HG03469 (cell line): ENCODE results near the gene RXRA.
A peak's percentile ranks its signal among the peaks of the same experiment; 100 is the strongest.

Experiments
- ATAC-seq: cut with Tn5 transposase; IDR thresholded peaks from one replicate; pipeline ENCODE4 v1.9.1; 2021; ENCODE audit warnings: mild to moderate bottlenecking, moderate library complexity, moderate number of reproducible peaks; ENCODE audit not compliant: unreplicated experiment

The RXRA gene

GRCh38 chr9:134395737-134396257 is 69.5 kb downstream of the RXRA start:
- ATAC-seq, result no peak

DNA sequence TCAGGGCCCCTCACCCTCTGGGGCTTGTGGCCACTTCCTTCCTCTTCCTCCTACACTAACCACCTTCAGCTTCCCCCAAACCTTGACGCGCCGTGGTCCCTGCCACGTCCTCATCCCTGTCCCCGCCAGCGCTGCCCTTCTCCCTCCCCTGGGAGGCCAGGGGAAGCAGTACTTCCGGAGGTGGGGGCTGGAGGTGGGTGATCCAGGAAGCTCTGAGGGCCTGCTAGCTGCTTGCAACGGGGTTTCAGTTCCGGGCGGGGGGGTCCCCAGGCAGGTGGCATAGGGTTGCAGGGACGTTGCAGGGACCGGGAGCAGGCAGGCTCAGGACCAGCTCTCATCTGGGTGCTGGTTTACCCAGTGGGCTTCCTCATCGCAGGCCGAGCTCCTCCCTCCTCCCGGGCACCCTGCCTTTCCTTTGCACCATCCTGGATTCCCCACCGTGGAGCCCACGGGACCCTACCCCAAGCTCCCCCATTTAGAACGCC is 70.0 kb downstream of the RXRA start:
- no peak for ATAC-seq

GRCh38 chr9:134396825-134397224 is 70.6 kb downstream of the RXRA start:
- no peak for ATAC-seq

DNA sequence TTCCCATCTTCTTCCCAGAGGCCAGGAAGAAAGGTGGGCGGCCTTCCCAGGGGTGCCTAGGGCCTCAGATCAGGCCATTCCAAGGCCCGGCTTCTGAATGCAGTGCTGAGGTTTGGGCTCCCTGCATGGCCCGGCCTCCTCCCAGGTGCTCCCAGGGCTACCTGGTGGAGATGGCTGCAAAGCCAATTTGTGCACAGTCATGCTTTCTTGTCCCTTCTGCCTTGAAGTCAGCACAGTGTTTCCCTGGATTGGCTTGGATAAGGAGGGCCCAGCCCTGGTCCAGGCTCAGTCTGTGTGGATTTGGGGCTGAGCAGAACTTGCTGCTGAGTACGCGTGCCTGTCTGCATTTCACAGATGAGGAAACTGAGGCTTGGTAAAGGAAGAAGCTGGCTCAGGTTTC is 72.5 kb downstream of the RXRA start:
- no peak for ATAC-seq

- ATAC-seq, result no peak
Measured at GRCh38 chr9:134399435-134400056, 73.3 kb downstream of the RXRA start.

GRCh38 chr9:134400283-134400682 is 74.0 kb downstream of the RXRA start:
- no peak for ATAC-seq

DNA sequence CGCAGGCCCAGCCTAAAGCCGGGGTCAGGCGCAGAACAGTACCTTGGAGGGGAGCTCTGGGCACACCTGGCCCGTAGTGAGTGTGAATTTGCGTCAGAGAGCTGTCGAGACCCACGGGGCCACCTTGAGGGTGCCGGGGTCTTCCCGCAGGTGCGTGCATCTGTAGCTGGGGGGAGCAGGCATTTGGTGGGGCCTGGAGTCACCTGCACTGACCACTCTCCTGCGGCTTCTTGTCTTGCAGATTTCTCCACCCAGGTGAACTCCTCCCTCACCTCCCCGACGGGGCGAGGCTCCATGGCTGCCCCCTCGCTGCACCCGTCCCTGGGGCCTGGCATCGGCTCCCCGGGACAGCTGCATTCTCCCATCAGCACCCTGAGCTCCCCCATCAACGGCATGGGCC is 75.1 kb downstream of the RXRA start:
- no peak for ATAC-seq

DNA sequence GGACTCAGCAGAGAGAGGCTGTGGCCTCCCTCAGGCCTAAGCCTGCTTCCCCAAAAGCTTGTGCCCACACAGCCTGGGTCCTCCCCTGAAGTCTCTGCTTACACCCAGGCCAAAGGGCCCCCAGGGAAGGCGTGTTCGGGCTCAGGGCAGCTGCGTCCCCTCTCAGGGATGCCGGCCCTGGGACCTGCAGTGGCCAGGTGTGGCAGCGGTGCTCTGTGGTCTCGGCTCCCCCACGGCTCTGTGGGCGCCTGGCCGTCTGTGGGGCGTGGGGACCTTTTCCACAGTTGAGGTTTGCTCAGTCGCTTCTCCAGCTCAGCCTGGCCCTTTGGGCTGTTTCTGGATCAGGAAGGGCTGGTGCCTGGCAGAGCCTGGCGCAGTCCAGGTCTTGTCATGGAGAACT is 75.9 kb downstream of the RXRA start:
- ATAC-seq, result no peak

DNA sequence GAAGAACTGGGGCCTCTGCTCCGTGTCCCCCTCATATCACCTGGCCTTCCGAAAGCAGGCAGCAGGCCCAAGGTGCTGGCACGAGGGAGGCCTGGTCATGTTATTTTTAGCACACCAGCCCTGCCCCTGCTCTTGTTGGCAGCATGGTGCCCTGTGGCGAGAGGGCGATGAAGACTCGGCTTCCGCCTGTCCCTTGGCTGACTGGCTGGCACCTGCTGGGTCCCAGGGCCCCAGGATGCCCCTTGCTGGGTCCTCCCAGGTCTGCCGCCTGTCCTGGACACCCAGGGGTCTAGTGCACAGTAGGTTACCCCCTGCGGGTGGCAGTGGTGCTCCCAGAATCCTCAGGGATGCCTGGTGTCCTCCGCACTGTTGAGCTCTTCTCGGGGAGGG is 77.0 kb downstream of the RXRA start:
- no peak for ATAC-seq

DNA sequence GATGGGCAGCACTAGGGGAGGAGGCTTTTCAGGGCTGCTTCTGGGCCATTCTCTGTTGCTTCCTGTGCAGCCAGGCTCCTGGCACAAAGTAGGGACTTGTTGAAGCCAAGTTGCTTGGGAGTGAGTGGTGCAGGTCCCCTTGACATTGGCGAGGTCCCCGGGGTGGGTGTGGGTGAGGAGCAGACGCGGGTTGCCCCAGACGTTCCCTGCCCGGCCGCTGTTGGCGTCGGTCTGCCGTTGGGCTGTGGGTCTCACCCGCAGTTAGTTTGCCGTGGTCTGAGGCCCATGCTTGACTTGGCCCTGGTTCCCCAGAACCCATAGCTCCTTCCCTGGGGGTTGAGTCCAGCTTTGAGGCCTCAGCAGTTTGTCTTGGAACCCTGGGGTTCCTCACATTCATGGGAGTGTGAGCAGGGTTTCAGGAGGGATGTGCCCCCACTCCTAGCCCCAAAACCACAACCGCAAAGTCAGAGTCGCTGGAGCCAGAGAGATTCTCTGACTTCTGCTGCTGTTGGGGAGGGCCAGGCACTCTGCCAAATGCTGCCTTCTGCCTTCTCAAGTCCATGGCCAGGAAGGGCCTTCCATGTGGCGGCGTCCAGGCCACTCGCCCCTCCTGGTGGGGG is 77.5 kb downstream of the RXRA start:
- ATAC-seq, result no peak

DNA sequence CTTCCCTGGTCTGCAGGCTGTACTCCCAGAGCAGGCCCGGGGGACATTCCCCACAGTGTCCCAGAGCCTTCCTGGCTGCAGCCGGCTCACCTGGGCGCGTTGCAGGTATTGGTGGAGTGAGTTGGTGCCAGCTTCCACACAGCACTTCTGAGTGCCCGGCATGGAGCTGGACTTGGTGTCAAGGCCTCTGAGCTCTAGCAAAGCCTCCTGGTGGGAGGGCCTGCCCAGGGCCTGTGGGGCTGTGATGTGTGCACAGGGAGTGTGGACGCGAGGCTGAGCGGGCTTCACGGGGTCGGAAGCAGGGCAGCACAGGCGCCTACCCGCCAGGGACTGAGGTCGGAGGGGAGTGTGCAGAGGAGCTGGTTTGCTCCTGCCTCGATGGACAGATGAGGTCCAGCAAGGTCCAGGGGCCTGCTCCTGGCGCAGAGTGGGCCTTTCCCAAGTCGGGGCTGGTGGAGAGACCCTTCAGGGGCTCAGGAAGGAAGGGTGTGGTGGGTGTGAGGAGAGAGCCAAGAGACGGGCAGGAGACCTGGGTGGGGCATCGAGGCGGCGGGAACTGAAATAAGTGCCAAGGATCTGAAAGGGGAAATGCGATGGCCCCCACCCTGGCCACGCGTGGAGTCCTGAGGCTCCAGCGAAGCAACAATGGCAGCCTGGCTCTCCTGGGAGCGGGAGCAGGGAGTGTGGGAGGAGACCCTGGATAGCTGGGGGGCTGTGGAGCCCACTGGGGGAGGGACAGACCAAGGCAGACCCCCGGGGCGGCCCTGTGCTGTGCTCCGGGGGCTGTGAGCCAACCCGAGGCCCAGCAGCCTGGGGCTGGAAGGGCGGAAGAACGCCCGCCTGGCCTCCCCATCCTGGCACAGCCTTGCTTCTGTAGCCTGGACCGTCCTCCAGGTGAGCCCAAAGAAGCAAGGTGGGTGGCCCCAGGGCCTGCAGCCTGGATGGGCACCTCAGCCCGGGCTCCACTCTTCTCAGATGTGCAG is 78.4 kb downstream of the RXRA start:
- ATAC-seq, result no peak

- ATAC-seq, result no peak
Measured at GRCh38 chr9:134405527-134405926, 79.3 kb downstream of the RXRA start.

- ATAC-seq, result no peak
Measured at GRCh38 chr9:134406366-134407120, 80.3 kb downstream of the RXRA start.

GRCh38 chr9:134407121-134407779 is 81.0 kb downstream of the RXRA start:
- ATAC-seq, result peak; percentile 56

DNA sequence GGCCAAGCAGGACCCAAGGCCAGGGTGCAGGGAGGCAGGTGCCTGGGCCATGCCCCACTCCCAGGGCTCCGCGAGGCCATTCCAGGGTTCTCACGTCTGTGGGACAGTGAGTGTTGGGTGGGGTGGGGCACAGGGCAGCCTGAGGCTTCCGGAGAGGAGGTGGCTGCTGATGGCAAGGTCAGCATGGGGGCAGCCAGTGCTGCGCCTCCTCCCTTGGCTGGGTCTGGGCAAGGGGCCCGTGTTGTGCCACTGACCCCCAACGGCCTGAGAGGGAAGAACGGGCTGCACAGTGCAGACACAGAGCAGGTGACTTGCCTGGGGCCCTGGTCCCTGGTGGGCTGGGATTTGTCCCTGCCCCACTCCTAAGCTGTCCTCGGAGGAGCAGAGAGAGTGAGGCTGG is 82.1 kb downstream of the RXRA start:
- no peak for ATAC-seq

GRCh38 chr9:134408939-134409737 is 82.9 kb downstream of the RXRA start:
- ATAC-seq, result no peak

DNA sequence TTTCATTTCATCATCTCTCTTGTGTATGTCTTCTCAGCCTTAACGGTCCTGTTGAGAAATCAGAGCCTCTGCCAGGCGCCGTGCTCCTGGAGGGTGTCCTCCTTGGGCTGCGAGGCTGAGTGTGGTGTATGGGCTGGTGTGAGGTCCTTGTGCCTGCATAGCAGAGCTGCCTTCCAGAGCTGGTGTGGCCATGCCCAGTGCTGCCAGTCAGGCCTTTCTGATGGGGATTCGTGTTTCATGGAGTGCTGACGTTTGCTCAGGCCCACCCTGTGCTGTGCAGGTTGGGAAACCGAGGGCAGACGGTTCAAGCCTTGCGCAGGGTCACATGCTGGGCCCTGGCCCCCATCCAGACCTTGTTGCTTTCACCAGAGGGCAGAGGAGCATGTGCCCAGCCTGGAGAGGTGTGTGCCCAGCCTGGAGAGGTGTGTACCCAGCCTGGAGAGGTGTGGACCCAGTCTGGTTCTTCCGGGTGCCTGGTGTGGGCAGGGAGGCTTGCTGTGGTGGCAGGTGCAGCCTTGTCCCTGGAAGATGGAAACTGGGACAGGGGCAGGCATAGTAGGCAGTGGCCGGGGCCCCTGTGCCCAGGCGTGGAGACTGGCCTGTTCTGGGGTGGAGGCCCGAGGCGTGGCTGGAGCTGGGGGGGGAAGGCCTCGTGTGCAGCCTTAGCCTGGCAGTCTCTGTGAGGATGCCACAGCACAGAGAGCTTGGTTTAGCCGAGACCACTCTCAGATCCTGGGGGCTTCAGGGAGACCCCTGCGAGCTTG is 84.0 kb downstream of the RXRA start:
- ATAC-seq, result no peak

DNA sequence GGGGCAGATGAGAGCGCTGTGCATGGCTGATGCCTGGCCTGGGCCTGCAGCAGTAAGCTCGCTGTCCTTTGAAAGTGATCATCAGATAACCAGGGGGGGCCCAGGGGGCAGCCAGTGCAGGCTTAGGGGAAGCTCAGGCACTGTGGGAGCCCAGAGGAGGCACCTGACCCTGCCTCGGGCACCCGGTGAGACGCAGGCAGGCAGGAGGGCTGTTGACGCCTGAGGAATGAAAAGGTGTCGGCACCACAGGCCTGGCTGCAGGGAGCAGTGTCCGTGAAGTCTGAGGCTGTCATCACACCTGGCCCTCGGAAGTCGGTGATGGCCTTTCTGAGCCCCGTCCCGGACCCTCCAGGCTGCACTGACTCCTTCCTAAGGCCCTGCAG is 84.6 kb downstream of the RXRA start:
- ATAC-seq, result no peak
